Loucy (cell line): ENCODE data around the gene LDLRAD4.

Experiments used
- H2AFZ ChIP-seq: fragments of 200-600 bp; sonication (generic); 2 replicates; pipeline ENCODE4 v1.6.0; 2016; ENCODE audit warnings: antibody characterized with exemption, mild to moderate bottlenecking, low read length, moderate library complexity
- H3F3A ChIP-seq: fragments of 200-600 bp; 2 replicates; pipeline ENCODE4 v1.6.0; 2016; ENCODE audit warnings: antibody characterized with exemption, low read depth, mild to moderate bottlenecking
- H3K27me3 ChIP-seq: fragments of 200-600 bp; sonication (generic); 2 replicates; pipeline ENCODE4 v1.6.1; 2014; ENCODE audit warnings: low read length, mild to moderate bottlenecking; ENCODE audit not compliant: insufficient read depth, poor library complexity, severe bottlenecking
- H3K36me3 ChIP-seq: fragments of 200-600 bp; sonication (generic); 2 replicates; pipeline ENCODE4 v1.6.1; 2016; ENCODE audit warnings: low read length; ENCODE audit not compliant: insufficient read depth
- H3K4me1 ChIP-seq: fragments of 200-600 bp; sonication (generic); 2 replicates; pipeline ENCODE4 v1.5.1; 2014; ENCODE audit warnings: low read length, mild to moderate bottlenecking; ENCODE audit not compliant: insufficient read depth, poor library complexity, severe bottlenecking
- H3K4me2 ChIP-seq: fragments of 200-600 bp; sonication (generic); 2 replicates; pipeline ENCODE4 v1.6.0; 2014; ENCODE audit warnings: antibody characterized with exemption, low read length, low read depth, mild to moderate bottlenecking; ENCODE audit not compliant: poor library complexity, severe bottlenecking
- H3K4me3 ChIP-seq: fragments of 200-600 bp; sonication (generic); 2 replicates; pipeline ENCODE4 v1.5.1; 2014; ENCODE audit warnings: low read length, mild to moderate bottlenecking, mixed read lengths; ENCODE audit not compliant: poor library complexity, severe bottlenecking
- H3K79me2 ChIP-seq: fragments of 200-600 bp; sonication (generic); 2 replicates; pipeline ENCODE4 v1.6.1; 2014; ENCODE audit warnings: low read length; ENCODE audit not compliant: insufficient read depth
- H3K9ac ChIP-seq: fragments of 200-600 bp; sonication (generic); 2 replicates; pipeline ENCODE4 v1.6.0; 2014; ENCODE audit warnings: mild to moderate bottlenecking, low read depth, low read length, moderate library complexity; ENCODE audit not compliant: poor library complexity, severe bottlenecking
- H3K9me2 ChIP-seq: fragments of 200-600 bp; sonication (generic); replicated peaks from 2 replicates; pipeline ENCODE4 v1.6.1; 2016; ENCODE audit warnings: low read depth, low read length, mixed read lengths
- H3K9me3 ChIP-seq: fragments of 200-600 bp; sonication (generic); 2 replicates; pipeline ENCODE4 v1.6.1; 2014; ENCODE audit warnings: mild to moderate bottlenecking, antibody characterized with exemption, low read length, low read depth; ENCODE audit not compliant: insufficient read depth
- H4K20me1 ChIP-seq: fragments of 200-600 bp; sonication (generic); 2 replicates; pipeline ENCODE4 v1.6.0; 2014; ENCODE audit warnings: antibody characterized with exemption, low read length, mild to moderate bottlenecking; ENCODE audit not compliant: insufficient read depth, poor library complexity, severe bottlenecking
- EZH2phosphoT487 ChIP-seq: fragments of 200-600 bp; IDR thresholded peaks from 2 replicates; pipeline ENCODE4 v1.6.1; 2018; ENCODE audit warnings: antibody characterized with exemption, mild to moderate bottlenecking, moderate library complexity, borderline replicate concordance
- TF ChIP-seq, protein P1 (sequence below): fragments of 200-600 bp; sonication (generic); conservative IDR thresholded peaks from 2 replicates; pipeline ENCODE4 v1.5.1; 2014; ENCODE audit warnings: mild to moderate bottlenecking, antibody characterized with exemption, low read length

LDLRAD4 gene

DNA sequence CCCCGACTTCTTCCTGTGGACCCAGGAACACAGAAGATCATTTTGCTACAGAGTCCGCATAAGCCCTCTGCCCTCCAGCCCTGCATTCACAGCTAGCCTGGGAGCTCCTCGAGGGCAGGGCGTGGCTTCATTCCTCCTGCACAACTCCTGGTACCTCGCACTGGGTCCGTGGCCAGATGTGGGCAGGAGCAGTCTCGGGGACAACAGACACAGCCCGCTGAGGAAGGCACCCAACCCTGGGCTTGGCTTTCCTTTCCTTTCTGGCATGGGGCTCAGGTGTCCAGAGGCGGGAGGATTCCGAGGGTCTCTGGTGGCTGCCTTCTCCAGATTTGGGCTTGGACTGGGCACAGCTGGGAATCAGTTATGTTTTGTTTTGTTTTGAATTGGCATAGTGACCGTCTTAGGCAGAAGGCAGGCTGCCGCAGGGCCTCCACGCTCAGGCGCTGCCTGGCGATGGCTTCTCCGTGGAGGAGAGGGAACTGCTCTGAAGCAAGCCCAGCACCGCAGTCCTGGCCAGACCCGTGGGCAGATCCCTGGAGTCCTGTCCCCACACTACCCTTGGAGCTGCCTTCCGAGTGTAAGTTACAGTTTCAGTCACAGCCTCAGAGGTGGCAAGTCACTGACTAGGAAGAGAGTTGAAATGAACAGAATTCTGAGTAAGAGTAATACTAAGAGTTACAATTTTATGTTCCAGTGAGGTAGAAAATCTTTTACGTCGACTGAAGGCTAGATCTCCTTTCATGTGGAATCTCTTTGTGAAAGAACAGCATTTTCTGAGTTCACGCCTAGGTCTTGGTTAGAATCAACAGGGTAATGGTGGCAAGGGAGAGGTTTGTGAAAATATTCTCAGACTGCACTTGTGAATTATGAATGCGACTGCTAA is 47.9 kb downstream of the LDLRAD4 start:
- H3K9me2 ChIP-seq = no peaks in the 10 kb centered on the region
- no peaks in the 10 kb centered on the region for H3F3A ChIP-seq
- H3K9me3 ChIP-seq = no peaks in the 10 kb centered on the region
- H3K36me3 ChIP-seq = no peaks in the 10 kb centered on the region
- no peak overlapping the region for H3K4me2 ChIP-seq
- H3K79me2 ChIP-seq = peaks cover 62% of the 10 kb centered on the region
- H4K20me1 ChIP-seq = no peaks in the 10 kb centered on the region
- H3K9ac ChIP-seq = no peak overlapping the region
- no peaks in the 10 kb centered on the region for H3K27me3 ChIP-seq
- TF ChIP-seq, protein P1, sequence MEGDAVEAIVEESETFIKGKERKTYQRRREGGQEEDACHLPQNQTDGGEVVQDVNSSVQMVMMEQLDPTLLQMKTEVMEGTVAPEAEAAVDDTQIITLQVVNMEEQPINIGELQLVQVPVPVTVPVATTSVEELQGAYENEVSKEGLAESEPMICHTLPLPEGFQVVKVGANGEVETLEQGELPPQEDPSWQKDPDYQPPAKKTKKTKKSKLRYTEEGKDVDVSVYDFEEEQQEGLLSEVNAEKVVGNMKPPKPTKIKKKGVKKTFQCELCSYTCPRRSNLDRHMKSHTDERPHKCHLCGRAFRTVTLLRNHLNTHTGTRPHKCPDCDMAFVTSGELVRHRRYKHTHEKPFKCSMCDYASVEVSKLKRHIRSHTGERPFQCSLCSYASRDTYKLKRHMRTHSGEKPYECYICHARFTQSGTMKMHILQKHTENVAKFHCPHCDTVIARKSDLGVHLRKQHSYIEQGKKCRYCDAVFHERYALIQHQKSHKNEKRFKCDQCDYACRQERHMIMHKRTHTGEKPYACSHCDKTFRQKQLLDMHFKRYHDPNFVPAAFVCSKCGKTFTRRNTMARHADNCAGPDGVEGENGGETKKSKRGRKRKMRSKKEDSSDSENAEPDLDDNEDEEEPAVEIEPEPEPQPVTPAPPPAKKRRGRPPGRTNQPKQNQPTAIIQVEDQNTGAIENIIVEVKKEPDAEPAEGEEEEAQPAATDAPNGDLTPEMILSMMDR = no peak
- no peak for TF ChIP-seq EZH2phosphoT487
- H3K4me1 ChIP-seq = peaks cover 6% of the 10 kb centered on the region
- H2AFZ ChIP-seq = no peak overlapping the region
- H3K4me3 ChIP-seq = no peak overlapping the region

DNA sequence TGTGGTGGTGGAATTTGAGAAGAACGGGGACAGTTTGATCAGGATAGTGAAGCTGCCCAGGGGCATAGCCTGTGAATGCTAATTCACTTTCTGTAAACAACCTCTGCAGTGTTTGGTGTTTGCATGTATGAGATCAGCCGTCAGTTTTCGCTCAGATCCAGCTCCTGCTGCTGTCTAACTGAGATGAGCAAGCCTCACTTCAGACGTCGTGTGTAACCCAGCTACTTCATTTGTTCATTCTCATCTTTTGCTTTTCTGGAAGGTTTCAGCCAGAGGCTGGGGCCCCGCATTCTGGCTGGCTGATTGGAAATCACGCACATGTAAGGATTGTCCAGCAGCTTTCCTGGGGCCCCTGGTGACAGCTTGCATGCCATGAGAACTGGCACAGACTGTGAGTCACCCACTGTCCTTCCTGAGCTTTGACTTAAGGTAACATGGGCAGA is 48.9 kb downstream of the LDLRAD4 start:
- Histone ChIP-seq H2AFZ (no peak overlapping the region), H3K9me2 (no peaks in the 10 kb centered on the region), H3K79me2 (peaks cover 57% of the 10 kb centered on the region), H3K9ac (no peak overlapping the region), H3K4me3 (no peak overlapping the region), H4K20me1 (no peaks in the 10 kb centered on the region), H3K4me2 (no peak overlapping the region), H3K9me3 (no peaks in the 10 kb centered on the region), H3K27me3 (no peaks in the 10 kb centered on the region), H3K36me3 (no peaks in the 10 kb centered on the region), H3K4me1 (peaks cover 6% of the 10 kb centered on the region), H3F3A (no peaks in the 10 kb centered on the region)
- TF ChIP-seq, protein P1 = no peak
- TF ChIP-seq EZH2phosphoT487 = no peak

DNA sequence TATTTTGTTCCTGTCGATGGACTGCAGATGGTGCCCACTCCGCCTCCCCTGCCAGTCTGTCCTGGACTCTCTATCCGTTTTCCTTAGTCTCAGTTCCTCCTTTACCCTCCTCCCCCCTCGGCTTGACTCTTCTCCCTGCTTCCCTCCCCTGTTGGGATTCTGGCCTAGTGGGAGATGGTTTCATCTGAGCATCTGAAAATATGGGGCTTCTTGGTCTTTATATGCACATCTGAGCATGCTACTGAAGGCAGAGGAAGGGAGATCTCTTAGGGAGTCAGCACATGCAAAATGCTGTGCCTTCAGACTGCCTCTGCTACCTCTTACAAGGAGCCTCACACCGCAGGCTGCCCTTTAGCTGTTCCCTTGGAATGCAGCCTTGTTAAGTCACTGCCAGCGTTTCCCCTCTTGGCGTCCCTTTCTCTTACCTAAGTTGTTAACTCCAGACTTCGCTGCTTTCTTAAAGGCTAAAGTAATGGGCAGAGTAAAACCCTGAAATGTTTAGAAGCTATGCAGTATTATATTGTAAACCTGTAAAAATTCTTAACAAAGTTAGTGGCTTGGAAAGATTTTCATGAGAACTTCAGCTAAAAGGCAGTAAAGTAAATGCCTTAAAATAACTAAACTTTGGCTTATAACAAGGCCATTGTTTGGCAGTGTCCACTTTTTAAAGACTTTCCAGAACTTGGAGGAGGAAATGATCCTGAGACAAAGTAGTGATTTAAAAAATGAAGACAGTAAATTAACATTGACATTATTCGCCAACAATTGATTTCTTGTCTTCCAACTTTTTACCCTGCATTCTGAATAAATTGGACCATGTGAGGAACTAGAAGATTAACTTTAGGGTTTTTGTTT is 49.8 kb downstream of the LDLRAD4 start:
- Histone ChIP-seq H3F3A (no peaks in the 10 kb centered on the region), H3K9me2 (no peaks in the 10 kb centered on the region), H3K9ac (no peak overlapping the region), H3K79me2 (peaks cover 52% of the 10 kb centered on the region), H3K9me3 (no peaks in the 10 kb centered on the region), H3K36me3 (no peaks in the 10 kb centered on the region), H3K4me3 (no peak overlapping the region), H3K4me1 (peaks cover 6% of the 10 kb centered on the region), H4K20me1 (no peaks in the 10 kb centered on the region), H3K4me2 (no peak overlapping the region), H3K27me3 (no peaks in the 10 kb centered on the region), H2AFZ (no peak overlapping the region)
- TF ChIP-seq, protein P1 = no peak
